CD4-positive, alpha-beta T cell treated with Interleukin-6 at 100 ng/mL for 8 hours (primary cell): ENCODE measurements around the gene TXN2.

Experiments
- DNase-seq: peaks from one replicate; pipeline ENCODE4 v3.0.0-alpha.2; 2020; ENCODE audit warnings: mixed read lengths, low spot score

The TXN2 gene

GRCh38 chr22:36486619-36487384 lies 5.4 kb upstream of the TXN2 start:
- peak; percentile 50 for DNase-seq

DNA sequence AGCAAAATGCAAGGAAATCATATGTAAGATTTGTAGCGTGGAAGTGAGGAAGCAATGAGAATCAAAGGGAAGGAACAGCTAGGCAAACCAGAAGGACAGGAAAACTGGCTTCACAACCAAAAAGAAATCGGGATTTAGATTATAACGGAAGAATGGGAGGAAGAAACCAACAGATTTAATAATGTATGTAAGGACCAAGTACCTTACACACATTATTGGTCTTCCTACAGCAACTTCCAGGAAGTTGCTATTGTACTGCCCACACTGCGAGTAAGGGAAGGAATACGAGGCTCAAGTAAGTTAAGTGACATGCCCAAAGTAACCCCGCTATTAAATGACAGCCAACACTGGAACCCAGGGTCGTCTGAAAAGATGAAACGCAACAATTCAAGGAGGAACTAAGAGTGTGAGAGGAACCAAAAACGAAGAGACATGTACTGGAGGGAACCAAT lies 473 bp downstream of the TXN2 start:
- no peak for DNase-seq

DNA sequence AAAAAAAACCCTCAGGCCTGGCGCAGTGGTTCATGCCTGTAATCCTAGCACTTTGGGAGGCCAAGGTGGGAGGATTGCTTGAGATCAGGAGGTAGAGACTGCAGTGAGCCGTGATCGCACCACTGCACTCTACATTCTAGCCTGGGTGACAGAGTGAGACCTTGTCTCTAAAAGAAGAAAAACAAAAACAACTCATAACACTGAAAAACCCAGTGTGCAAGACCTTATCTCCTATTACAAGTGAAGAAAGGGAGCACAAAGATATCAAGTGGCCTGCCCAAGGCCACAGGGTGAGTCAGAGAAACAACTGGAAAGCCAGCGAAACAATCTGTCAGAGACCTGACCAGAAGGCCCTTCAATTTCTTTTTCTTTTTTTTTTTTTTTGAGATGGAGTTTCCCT lies 2.5 kb downstream of the TXN2 start:
- no peak for DNase-seq

DNA sequence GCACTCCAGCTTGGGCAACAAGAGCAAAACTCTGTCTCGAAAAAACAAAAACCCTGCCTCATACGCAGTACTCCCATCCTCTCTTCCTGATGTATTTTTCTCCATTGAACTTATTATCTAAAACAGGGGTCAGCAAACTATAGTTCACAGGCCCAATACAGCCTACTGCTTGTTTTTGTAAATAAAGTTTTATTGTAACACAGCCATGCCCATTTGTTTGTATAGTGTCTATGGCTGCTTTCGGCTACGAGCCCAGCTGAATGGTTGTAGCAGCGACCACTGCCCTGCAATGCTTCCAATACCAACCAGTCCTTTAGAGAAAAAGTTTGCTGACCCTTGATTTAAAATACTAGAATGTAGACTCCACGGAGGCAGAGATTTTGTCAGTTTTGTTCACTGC lies 6.1 kb downstream of the TXN2 start:
- no peak for DNase-seq

- no peak for DNase-seq
Measured at GRCh38 chr22:36472689-36473088, 8.8 kb downstream of the TXN2 start.

DNA sequence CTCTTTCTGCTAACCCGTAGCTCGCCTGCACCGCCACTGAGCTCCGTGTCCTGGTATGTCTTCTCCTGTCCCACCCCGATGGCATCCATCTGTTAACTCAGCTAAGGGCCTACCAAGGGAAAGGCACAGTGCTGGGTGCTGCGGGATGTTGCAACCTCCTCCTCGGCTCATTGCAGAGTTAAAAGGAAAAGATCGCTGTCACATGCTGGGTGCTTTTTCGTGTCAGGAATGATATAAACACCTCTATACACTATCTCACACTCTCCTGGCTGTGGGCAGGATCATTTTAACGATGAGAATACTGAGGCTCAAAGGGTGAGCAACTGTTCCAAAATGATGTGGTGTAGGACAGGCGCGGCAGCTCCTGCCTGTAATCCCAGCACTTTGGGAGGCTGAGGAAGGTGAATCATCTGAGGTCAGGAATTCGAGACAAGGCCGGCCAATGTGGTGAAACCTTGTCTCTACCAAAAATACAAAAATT lies 10.1 kb downstream of the TXN2 start:
- DNase-seq = no peak

DNA sequence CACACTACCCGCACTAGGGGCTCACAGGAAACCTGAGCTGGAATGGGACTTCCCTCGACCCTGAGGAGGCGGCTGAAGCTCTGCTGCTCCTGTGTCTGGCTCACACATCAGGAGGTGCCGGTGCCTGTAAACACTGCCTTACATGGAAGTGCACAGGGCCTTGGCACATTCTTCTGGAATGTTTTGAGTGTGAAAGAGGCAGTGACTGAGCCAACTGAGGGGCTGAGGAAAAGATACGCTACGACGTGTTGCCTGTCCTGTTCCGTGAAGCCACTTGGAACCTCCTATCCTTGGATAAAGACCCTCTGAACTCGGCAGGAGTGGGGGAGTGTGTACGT lies 10.5 kb downstream of the TXN2 start:
- DNase-seq = no peak

DNA sequence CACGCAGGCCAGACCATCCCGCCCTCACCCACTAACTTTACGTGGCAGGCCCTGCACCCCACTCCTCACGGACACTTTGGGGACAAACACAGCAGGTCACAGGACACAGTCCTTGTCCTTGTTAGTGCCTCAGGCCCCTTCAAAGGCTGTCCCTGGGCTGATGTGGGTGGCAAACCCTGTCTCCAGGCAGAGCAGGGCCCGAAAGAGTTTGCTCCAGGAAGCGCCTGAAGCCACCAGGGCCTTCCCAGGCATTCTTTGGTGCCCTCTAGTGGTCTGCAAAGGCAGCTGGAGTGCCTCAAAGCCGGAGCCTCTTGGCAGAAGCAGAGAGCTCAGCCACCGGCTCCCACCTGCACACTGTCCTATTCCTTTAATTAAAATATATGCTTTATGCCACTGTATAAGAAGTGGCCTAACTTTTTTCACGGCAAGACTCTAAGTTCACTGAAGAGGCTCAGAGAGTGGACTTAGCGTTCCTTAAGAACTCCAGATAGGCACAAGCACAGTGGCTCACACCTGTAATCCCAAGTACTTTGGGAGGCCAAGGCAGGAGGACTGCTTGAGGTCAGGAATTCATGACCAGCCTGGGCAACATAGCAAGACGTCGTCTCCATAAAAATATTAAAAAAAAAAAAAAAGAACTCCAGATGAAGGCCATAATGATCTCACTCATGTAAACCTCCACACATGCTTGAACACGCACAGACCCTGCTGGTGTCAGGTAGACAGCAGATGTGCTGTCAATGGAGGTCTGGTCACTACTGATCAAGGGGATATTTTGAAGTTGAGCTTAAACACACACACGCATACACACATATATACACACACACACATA lies 11.1 kb downstream of the TXN2 start:
- DNase-seq = peak; percentile 92

GRCh38 chr22:36469094-36469710 lies 12.2 kb downstream of the TXN2 start:
- DNase-seq = no peak

DNA sequence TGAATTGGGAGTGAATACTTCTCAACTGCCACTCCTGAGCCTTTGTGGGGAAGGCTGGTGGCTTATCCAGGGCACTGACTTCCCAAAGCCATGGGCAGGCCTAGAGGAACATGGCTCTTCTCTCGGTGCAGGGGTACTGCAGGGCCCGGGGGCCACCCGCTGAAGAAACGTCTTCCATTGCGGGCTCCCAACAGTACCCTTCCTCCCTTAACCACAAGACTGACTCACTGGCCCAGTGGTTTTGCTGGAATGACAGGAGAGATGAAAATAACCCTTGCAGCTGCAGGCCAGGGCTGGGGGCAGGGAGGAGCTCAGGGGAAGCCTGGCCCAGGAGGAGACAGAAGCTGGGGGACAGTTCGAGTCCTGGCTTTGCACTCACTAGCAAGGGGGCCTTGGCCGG lies 13.5 kb downstream of the TXN2 start:
- DNase-seq = no peak

DNA sequence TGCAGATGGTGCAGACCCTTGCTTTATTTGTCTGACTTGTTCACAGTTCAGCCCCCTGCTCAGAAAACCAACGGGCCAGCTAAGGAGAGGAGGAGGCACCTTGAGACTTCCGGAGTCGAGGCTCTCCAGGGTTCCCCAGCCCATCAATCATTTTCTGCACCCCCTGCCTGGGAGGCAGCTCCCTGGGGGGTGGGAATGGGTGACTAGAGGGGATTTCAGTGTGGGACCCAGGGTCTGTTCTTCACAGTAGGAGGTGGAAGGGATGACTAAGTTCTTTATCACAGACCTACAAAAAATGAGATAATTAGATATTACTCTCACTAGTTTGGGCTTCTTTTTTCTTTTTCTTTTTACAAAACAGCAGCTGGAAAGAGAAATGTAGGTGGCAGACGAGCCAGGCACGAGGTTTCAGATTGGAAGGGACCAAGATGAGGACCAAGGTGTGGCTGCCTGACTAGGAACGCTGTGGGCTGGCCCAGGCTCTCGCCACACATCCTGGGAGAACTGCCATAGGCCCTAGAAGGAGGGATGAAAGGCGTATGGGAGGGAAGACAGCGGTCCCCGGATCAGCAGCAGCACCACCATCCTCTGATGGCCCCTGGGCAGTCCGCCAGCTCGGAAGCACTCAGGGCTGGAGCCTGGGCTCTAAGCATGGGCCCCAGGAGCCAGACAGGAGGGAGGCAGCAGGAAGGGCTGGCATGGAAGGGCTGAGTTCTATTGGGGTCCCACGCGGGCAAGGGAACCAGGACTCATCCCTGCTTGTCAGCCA lies 14.2 kb downstream of the TXN2 start:
- DNase-seq = no peak

DNA sequence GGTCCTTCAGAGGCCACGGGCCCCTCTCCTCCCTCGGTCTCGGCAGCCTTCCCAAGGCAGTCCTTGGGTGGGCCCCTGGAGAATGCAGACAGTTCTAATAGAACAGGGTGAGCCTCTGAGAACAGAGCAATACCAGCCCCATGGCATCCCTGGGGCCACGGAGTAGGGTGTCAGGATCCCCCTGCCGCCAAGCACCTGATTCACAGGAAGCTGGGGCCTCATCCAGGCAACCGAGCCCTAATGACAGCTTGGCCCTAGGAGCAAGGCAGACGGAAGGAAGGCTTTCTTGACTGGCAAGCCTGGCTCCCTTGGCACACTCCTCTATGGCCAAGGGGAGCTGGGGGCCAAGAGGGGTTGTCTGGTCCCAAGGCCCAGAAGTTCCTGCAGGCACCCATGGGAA lies 15.2 kb downstream of the TXN2 start:
- no peak for DNase-seq

DNA sequence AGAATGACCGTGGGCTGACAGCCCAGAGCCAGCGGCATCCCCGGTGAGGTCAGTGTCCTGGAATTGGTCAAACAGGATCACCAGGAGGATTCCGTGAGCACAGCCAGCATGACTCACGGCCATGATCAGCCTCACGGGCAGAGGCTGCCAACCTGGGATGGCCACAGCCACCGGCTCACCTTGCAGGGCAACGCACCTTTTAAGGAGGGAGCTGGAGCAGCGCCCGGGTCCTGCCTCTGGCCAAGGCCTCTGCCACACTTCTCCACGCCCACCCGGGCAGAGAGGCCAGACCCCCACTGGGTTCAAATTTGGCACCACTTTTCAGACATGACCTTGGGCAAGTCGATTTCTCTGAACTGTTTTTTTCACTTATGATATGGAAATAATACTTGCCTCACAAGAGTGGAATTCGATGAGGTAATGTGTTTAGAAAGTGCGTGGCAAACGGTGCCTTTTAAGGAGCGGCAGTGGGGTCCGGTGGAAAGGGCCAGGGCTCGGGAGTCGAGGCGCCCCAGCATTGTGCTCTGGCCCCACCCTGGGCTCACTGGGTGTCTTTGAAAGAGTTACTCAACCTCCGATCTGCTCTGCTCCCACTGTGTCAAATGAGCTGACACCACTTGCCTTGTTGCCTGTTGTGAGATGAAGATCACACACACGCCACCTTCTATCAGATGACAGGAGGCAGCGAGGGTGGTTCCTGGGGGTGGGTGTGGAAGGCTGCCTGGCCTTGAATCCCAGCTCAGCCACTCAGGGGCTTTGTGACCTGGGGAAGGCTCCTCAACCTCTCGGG lies 16.0 kb downstream of the TXN2 start:
- DNase-seq = no peak

DNA sequence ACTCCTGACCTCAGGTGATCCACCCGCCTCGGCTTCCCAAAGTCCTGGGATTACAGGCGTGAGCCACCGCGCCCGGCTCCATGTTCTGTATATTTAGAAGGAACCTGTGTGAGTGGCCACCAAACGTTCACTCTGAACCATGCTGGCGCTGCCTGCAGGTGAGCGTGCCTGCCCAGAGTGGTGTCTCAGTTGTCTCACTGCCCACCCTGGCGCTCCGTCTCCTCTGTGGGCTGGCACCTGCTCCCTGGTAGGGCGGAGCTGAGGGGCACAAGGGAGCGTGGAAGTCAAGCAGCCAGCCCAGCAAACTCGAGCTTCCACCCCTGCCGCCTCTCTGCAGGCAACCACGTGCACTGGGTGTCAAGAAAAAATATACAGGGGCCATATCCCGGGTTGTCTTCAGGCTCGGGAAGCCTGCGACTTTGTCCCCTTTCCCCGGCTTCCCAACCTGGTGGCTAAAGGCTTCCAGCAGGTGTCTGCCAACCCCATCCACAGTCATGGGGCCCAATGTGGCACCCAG lies 16.7 kb downstream of the TXN2 start:
- DNase-seq = no peak

GRCh38 chr22:36463783-36464184 lies 17.7 kb downstream of the TXN2 start:
- DNase-seq = no peak

DNA sequence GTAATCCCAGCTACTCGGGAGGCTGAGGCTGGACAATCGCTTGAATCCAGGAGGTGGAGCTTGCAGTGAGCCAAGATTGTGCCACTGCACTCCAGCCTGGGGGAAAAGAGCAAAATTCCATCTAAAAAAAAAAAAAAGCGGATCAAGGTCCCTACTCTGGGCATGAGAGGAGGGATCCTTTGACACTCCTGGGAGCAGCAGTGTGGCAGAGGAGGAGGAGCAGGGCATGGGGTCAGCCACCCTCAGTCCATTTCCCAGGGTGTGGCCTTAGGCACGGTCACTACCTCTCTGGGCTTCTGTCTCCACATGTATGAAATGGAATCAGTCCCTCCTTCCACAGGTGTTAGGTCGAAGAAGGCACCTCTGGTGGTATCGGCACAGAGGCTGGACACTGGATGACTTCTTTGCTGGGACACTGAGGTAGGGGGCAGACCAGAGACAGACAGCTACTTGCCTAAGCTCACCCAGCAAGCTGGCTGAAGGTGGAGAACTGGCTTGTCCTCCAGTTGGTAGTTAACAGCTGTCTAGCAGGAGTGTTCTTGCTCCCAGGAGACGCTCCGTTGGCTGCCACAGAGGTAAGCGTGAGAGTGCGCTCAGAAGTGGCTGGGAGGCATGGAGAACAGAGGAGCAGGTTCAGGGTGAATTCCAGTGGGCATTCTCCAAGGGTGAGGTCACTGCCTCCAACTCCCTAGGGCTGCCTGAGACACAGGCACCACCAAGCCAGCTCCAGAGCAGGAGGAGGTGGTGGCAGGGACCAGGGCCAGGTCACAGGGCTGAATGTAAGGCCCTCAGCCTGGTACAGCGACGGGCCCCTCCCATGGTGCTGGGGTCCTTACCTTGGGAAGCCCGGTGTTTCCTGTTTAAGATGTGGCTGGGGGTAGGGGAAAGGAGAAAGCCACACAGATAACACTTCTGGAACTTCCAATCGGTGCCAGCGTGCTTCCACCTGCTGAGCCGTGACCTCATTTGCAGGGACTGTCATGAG lies 19.5 kb downstream of the TXN2 start:
- no peak for DNase-seq

GRCh38 chr22:36460202-36460601 lies 21.2 kb downstream of the TXN2 start:
- no peak for DNase-seq

- DNase-seq = no peak
Measured at GRCh38 chr22:36457688-36458450, 23.6 kb downstream of the TXN2 start.

DNA sequence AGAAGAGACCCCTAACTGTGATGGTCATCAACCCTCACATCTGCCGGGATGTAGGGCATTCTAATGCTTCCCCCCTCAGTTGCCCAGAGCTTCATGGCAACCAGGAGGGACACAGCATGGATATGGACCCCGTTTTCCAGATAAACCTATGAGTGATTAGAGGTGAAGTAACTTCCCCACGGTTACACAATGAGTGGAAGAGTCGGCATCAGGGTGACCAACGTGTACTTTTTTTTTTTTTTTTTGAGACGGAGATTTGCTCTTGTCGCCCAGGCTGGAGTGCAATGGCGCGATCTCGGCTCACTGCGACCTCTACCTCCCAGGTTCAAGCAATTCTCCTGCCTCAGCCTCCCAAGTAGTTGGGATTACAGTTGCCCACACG lies 25.0 kb downstream of the TXN2 start:
- DNase-seq = no peak
